Measurements from ENCODE around the gene OR6C75.
"Not testable (repeated sequence)": the region's sequence is repeated elsewhere in the genome, so short reads cannot be mapped to it uniquely, and the experiment has no call there.

The OR6C75 gene

DNA sequence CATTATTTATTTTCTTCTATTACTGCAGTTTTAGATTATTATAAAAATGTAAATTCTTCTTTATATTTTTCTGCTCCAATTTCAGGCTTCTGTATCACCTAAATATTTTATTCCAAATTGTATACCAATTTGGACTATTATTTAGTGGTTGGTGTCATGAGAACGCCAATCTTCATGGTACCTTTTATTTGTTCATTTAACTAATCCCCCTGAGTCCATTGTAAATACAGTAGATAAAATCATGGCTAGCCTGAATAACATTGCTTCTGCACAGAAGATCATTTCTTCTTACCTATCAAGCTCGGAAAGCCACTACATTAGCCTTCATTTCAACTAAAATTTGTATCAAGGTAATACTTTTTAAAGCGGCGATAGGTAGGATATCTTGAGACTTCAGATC, at the start of gene OR6C75:
Gene OR6C75 (plus strand): TSS at position 301 of the 400 bp plus-strand sequence. CDS start 2,136 bp downstream, outside the sequence.
- Histone ChIP-seq H3K9me3 (ENCODE audit: control insufficient read depth in 2 of 2, low read length in 2 of 2) (no peaks in the 10 kb centered on the region), H3K4me3 (ENCODE audit: low read length in 2 of 2) (no peak within 1 kb of the TSS), H3K27me3 (ENCODE audit: control insufficient read depth in 2 of 2, insufficient read depth in 2 of 2, low read length in 2 of 2) (no peaks in the 10 kb centered on the region), H3K36me3 (ENCODE audit: control insufficient read depth in 2 of 2, insufficient read depth in 2 of 2, low read length in 2 of 2) (no peaks in the 10 kb centered on the region), H3K4me1 (ENCODE audit: control insufficient read depth in 2 of 2, insufficient read depth in 2 of 2, low read length in 2 of 2) (no peaks in the 10 kb centered on the region), H3K9ac (ENCODE audit: low read depth in 1 of 2, low read length in 2 of 2) (no peak within 1 kb of the TSS), H3K27ac (ENCODE audit: low read depth in 2 of 2, low read length in 2 of 2) (no peak within 1 kb of the TSS)

GRCh38 chr12:55314043-55314442, 48.7 kb upstream of the OR6C75 start, which contains the start of gene OR6C1:
OR6C1 (plus strand) TSS chr12:55314343; CDS start chr12:55320600, 6,257 bp downstream.
- no peaks in the 10 kb centered on the region for H3K4me1 ChIP-seq (ENCODE audit: control insufficient read depth in 2 of 2, insufficient read depth in 2 of 2, low read length in 2 of 2)
- H3K9me3 ChIP-seq (ENCODE audit: control insufficient read depth in 2 of 2, low read length in 2 of 2), result no peaks in the 10 kb centered on the region
- no peaks in the 10 kb centered on the region for H3K36me3 ChIP-seq (ENCODE audit: control insufficient read depth in 2 of 2, insufficient read depth in 2 of 2, low read length in 2 of 2)
- no peaks in the 10 kb centered on the region for H3K27me3 ChIP-seq (ENCODE audit: control insufficient read depth in 2 of 2, insufficient read depth in 2 of 2, low read length in 2 of 2)
- no peak within 1 kb of the TSS for H3K4me3 ChIP-seq (ENCODE audit: low read length in 2 of 2)
- no peak within 1 kb of the TSS for H3K9ac ChIP-seq (ENCODE audit: low read depth in 1 of 2, low read length in 2 of 2)
- H3K27ac ChIP-seq (ENCODE audit: low read depth in 2 of 2, low read length in 2 of 2), result no peak within 1 kb of the TSS

GRCh38 chr12:55320201-55320600, 42.6 kb upstream of the OR6C75 start:
- no peaks in the 10 kb centered on the region for H3K27me3 ChIP-seq (ENCODE audit: control insufficient read depth in 2 of 2, insufficient read depth in 2 of 2, low read length in 2 of 2)
- no peaks in the 10 kb centered on the region for H3K36me3 ChIP-seq (ENCODE audit: control insufficient read depth in 2 of 2, insufficient read depth in 2 of 2, low read length in 2 of 2)
- H3K4me1 ChIP-seq (ENCODE audit: control insufficient read depth in 2 of 2, insufficient read depth in 2 of 2, low read length in 2 of 2), result no peaks in the 10 kb centered on the region

DNA sequence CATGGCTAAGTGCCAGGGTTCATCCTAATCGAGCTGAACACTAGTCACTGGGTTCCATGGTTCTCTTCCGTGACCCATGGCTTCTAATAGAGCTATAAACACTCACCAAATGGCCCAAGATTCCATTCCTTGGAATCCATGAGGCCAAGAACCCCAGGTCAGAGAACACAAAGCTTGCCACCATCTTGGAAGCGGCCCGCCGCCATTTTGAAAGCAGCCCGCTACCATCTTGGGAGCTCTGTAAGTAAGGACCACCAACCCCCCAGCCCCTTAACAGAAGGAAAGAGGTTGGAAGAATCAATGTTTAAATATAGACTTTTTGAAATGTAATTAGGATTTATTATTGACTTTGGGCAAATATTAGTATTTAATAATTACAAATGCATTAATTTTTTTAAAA, 37.0 kb upstream of the OR6C75 start:
- not testable (repeated sequence) for H3K36me3 ChIP-seq (ENCODE audit: control insufficient read depth in 2 of 2, insufficient read depth in 2 of 2, low read length in 2 of 2); H3K4me3 ChIP-seq (ENCODE audit: low read length in 2 of 2); H3K9me3 ChIP-seq (ENCODE audit: control insufficient read depth in 2 of 2, low read length in 2 of 2); H3K9ac ChIP-seq (ENCODE audit: low read depth in 1 of 2, low read length in 2 of 2); H3K4me1 ChIP-seq (ENCODE audit: control insufficient read depth in 2 of 2, insufficient read depth in 2 of 2, low read length in 2 of 2); H3K27me3 ChIP-seq (ENCODE audit: control insufficient read depth in 2 of 2, insufficient read depth in 2 of 2, low read length in 2 of 2); H3K27ac ChIP-seq (ENCODE audit: low read depth in 2 of 2, low read length in 2 of 2)

More at GRCh38 chr12:55320201-55320600, 42.6 kb upstream of the OR6C75 start:
- Histone ChIP-seq H3K9me3 (ENCODE audit: control insufficient read depth in 2 of 2, low read length in 2 of 2) (no peaks in the 10 kb centered on the region), H3K4me3 (ENCODE audit: low read length in 2 of 2) (no peak overlapping the region), H3K27ac (ENCODE audit: low read depth in 2 of 2, low read length in 2 of 2) (no peak overlapping the region), H3K9ac (ENCODE audit: low read depth in 1 of 2, low read length in 2 of 2) (no peak overlapping the region)

DNA sequence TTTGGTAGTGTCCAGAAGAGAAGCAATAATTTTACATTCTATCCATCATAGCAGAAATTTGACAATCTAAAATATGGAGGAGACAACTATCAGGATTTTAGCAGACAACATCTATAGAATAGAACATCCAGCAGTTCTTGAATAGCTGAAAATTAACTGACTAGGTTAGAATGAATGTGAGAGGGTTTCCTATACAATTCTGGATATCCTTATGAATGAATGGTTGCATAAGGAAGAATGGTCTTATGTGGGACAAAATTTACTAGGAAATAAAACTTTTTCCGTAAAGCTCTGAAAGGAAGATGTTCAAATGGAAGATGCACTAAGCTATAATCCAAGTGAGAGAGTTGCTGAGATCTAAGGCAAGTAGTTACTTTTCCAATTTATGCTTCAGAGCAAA, 32.3 kb upstream of the OR6C75 start, which contains the start of gene OR6C3:
Gene OR6C3 (plus strand): TSS at position 301 of the 400 bp plus-strand sequence. CDS start 955 bp downstream, outside the sequence.
- Histone ChIP-seq H3K4me1 (ENCODE audit: control insufficient read depth in 2 of 2, insufficient read depth in 2 of 2, low read length in 2 of 2) (no peaks in the 10 kb centered on the region), H3K9ac (ENCODE audit: low read depth in 1 of 2, low read length in 2 of 2) (no peak within 1 kb of the TSS), H3K27ac (ENCODE audit: low read depth in 2 of 2, low read length in 2 of 2) (no peak within 1 kb of the TSS), H3K36me3 (ENCODE audit: control insufficient read depth in 2 of 2, insufficient read depth in 2 of 2, low read length in 2 of 2) (no peaks in the 10 kb centered on the region), H3K9me3 (ENCODE audit: control insufficient read depth in 2 of 2, low read length in 2 of 2) (no peaks in the 10 kb centered on the region), H3K27me3 (ENCODE audit: control insufficient read depth in 2 of 2, insufficient read depth in 2 of 2, low read length in 2 of 2) (no peaks in the 10 kb centered on the region), H3K4me3 (ENCODE audit: low read length in 2 of 2) (no peak within 1 kb of the TSS)

- Histone ChIP-seq H3K36me3 (ENCODE audit: control insufficient read depth in 2 of 2, insufficient read depth in 2 of 2, low read length in 2 of 2) (no peaks in the 10 kb centered on the region), H3K9me3 (ENCODE audit: control insufficient read depth in 2 of 2, low read length in 2 of 2) (no peaks in the 10 kb centered on the region), H3K4me1 (ENCODE audit: control insufficient read depth in 2 of 2, insufficient read depth in 2 of 2, low read length in 2 of 2) (no peaks in the 10 kb centered on the region), H3K27me3 (ENCODE audit: control insufficient read depth in 2 of 2, insufficient read depth in 2 of 2, low read length in 2 of 2) (no peaks in the 10 kb centered on the region), H3K9ac (ENCODE audit: low read depth in 1 of 2, low read length in 2 of 2) (no peak overlapping the region), H3K4me3 (ENCODE audit: low read length in 2 of 2) (no peak overlapping the region), H3K27ac (ENCODE audit: low read depth in 2 of 2, low read length in 2 of 2) (no peak overlapping the region)
Measured at GRCh38 chr12:55336002-55336401, 26.8 kb upstream of the OR6C75 start.

DNA sequence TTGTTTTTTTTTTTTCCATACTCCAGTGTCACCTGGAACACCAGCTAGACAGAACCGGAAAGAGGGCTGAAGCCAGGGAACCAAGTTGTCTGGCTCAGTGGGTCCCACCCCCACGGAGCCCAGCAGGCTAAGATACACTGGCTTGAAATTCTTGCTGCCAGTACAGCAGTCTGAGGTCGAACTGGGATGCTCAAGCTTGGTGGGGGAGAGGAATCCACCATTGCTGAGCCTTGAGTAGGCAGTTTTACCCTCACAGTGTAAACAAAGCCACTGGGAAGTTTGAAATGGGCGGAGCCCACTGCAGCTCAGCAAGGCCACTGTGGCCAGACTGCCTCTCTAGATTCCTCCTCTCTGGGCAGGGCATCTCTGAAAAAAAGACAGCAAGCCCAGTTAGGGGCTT, 7.4 kb upstream of the OR6C75 start:
- not testable (repeated sequence) for H3K9me3 ChIP-seq (ENCODE audit: control insufficient read depth in 2 of 2, low read length in 2 of 2); H3K9ac ChIP-seq (ENCODE audit: low read depth in 1 of 2, low read length in 2 of 2); H3K27ac ChIP-seq (ENCODE audit: low read depth in 2 of 2, low read length in 2 of 2); H3K4me3 ChIP-seq (ENCODE audit: low read length in 2 of 2); H3K27me3 ChIP-seq (ENCODE audit: control insufficient read depth in 2 of 2, insufficient read depth in 2 of 2, low read length in 2 of 2); H3K4me1 ChIP-seq (ENCODE audit: control insufficient read depth in 2 of 2, insufficient read depth in 2 of 2, low read length in 2 of 2); H3K36me3 ChIP-seq (ENCODE audit: control insufficient read depth in 2 of 2, insufficient read depth in 2 of 2, low read length in 2 of 2)

DNA sequence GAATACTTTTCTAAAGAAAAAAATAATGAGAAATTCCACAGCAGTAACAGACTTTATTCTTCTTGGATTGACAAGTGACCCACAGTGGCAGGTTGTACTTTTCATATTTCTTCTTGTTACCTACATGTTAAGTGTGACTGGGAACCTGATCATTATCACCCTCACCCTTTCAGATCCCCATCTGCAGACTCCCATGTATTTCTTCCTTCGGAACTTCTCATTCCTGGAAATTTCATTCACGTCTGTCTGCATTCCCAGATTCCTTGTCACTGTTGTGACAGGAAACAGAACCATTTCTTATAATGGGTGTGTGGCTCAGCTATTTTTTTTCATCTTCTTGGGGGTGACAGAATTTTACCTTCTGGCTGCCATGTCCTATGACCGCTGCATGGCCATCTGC, 2.3 kb downstream of the OR6C75 start:
- no peak overlapping the region for H3K4me3 ChIP-seq (ENCODE audit: low read length in 2 of 2)
- H3K9ac ChIP-seq (ENCODE audit: low read depth in 1 of 2, low read length in 2 of 2), result no peak overlapping the region
- no peaks in the 10 kb centered on the region for H3K27me3 ChIP-seq (ENCODE audit: control insufficient read depth in 2 of 2, insufficient read depth in 2 of 2, low read length in 2 of 2)
- no peaks in the 10 kb centered on the region for H3K9me3 ChIP-seq (ENCODE audit: control insufficient read depth in 2 of 2, low read length in 2 of 2)
- H3K36me3 ChIP-seq (ENCODE audit: control insufficient read depth in 2 of 2, insufficient read depth in 2 of 2, low read length in 2 of 2), result no peaks in the 10 kb centered on the region
- H3K27ac ChIP-seq (ENCODE audit: low read depth in 2 of 2, low read length in 2 of 2), result no peak overlapping the region
- no peaks in the 10 kb centered on the region for H3K4me1 ChIP-seq (ENCODE audit: control insufficient read depth in 2 of 2, insufficient read depth in 2 of 2, low read length in 2 of 2)

DNA sequence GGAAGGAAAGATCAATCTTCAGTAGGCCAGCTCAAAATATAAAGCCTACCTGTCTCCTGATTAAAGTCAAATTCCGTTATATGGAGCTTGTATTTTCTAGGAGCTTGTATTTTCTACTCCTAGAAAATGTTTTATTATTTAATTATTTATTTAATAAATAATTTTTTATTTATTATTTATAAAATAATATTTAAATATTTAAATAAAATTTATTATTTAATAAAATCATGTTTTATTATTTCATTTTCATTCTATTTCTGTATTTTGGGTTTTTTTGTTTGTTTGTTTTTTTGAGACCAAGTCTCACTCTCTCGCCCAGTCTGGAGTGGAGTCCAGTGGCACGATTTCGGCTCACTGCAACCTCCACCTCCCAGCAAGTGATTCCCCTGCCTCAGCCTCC, 9.7 kb downstream of the OR6C75 start:
- H3K27me3 ChIP-seq (ENCODE audit: control insufficient read depth in 2 of 2, insufficient read depth in 2 of 2, low read length in 2 of 2), result no peaks in the 10 kb centered on the region
- H3K9ac ChIP-seq (ENCODE audit: low read depth in 1 of 2, low read length in 2 of 2), result no peak overlapping the region
- H3K36me3 ChIP-seq (ENCODE audit: control insufficient read depth in 2 of 2, insufficient read depth in 2 of 2, low read length in 2 of 2), result no peaks in the 10 kb centered on the region
- no peaks in the 10 kb centered on the region for H3K9me3 ChIP-seq (ENCODE audit: control insufficient read depth in 2 of 2, low read length in 2 of 2)
- no peak overlapping the region for H3K4me3 ChIP-seq (ENCODE audit: low read length in 2 of 2)
- no peaks in the 10 kb centered on the region for H3K4me1 ChIP-seq (ENCODE audit: control insufficient read depth in 2 of 2, insufficient read depth in 2 of 2, low read length in 2 of 2)
- H3K27ac ChIP-seq (ENCODE audit: low read depth in 2 of 2, low read length in 2 of 2), result no peak overlapping the region

DNA sequence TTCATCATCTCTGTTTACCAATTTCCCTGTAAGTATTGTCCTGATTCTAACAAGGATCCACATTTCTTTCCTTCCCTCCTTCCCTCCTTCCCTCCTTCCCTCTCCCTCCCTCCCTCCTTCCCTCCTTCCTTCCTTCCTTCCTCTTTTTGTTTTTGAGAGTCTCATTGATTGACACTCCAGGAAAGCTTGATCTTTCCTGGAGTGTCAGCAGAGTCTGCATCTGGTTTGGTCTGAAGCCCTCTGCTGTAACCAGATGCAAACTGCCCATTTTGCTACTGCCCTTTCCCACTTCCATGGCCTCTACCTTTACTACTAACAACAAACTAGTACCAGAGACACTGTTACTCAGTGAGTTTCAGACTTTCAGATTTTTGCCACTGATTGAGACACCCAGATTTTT, 23.1 kb downstream of the OR6C75 start:
- H3K4me1 ChIP-seq (ENCODE audit: control insufficient read depth in 2 of 2, insufficient read depth in 2 of 2, low read length in 2 of 2), result no peaks in the 10 kb centered on the region
- H3K27me3 ChIP-seq (ENCODE audit: control insufficient read depth in 2 of 2, insufficient read depth in 2 of 2, low read length in 2 of 2), result no peaks in the 10 kb centered on the region
- H3K4me3 ChIP-seq (ENCODE audit: low read length in 2 of 2), result no peak overlapping the region
- no peaks in the 10 kb centered on the region for H3K36me3 ChIP-seq (ENCODE audit: control insufficient read depth in 2 of 2, insufficient read depth in 2 of 2, low read length in 2 of 2)
- no peak overlapping the region for H3K27ac ChIP-seq (ENCODE audit: low read depth in 2 of 2, low read length in 2 of 2)
- no peaks in the 10 kb centered on the region for H3K9me3 ChIP-seq (ENCODE audit: control insufficient read depth in 2 of 2, low read length in 2 of 2)
- no peak overlapping the region for H3K9ac ChIP-seq (ENCODE audit: low read depth in 1 of 2, low read length in 2 of 2)

All from mucosa of rectum (tissue), 2 donors.